Adipocyte (in vitro differentiated cells): ENCODE results near the gene TPX2.
"Not testable (repeated sequence)": the region's sequence is repeated elsewhere in the genome, so short reads cannot be mapped to it uniquely, and the experiment has no call there.

Experiments used
- DNase-seq: peaks from one replicate; pipeline ENCODE4 v3.0.0-alpha.2; 2015; ENCODE audit warnings: low read depth
- H3K27me3 ChIP-seq: replicated peaks from 2 replicates; pipeline ENCODE4 v1.7.0; 2013; ENCODE audit warnings: mild to moderate bottlenecking, low read length, moderate library complexity; ENCODE audit not compliant: control insufficient read depth, insufficient read depth
- H3K36me3 ChIP-seq: 2 replicates; pipeline ENCODE4 v1.7.0; 2013; ENCODE audit warnings: low read length, mild to moderate bottlenecking, moderate library complexity; ENCODE audit not compliant: control insufficient read depth, insufficient read depth, severe bottlenecking
- H3K4me1 ChIP-seq: 2 replicates; pipeline ENCODE4 v1.7.0; 2013; ENCODE audit warnings: mild to moderate bottlenecking, low read length, moderate library complexity; ENCODE audit not compliant: control insufficient read depth, insufficient read depth
- H3K4me3 ChIP-seq: 2 replicates; pipeline ENCODE4 v1.7.0; 2013; ENCODE audit warnings: mild to moderate bottlenecking, low read length, moderate library complexity
- H3K9ac ChIP-seq: 2 replicates; pipeline ENCODE4 v1.7.0; 2013; ENCODE audit warnings: mild to moderate bottlenecking, low read length, moderate library complexity
- H3K9me3 ChIP-seq: 2 replicates; pipeline ENCODE4 v1.7.0; 2013; ENCODE audit warnings: mild to moderate bottlenecking, low read length, moderate library complexity; ENCODE audit not compliant: control insufficient read depth

Gene TPX2

GRCh38 chr20:31822421-31823330 is 83.6 kb downstream of the TPX2 start:
- Histone ChIP-seq H3K9me3 (no peaks in the 10 kb centered on the region), H3K4me3 (no peak overlapping the region), H3K27me3 (peaks cover 60% of the 10 kb centered on the region), H3K4me1 (no peaks in the 10 kb centered on the region), H3K36me3 (no peaks in the 10 kb centered on the region), H3K9ac (no peak overlapping the region)
- DNase-seq: peak; percentile 82

- H3K4me1 ChIP-seq: no peaks in the 10 kb centered on the region
- no peaks in the 10 kb centered on the region for H3K9me3 ChIP-seq
- no peak for DNase-seq
- peaks cover 65% of the 10 kb centered on the region for H3K27me3 ChIP-seq
- no peak overlapping the region for H3K9ac ChIP-seq
- no peaks in the 10 kb centered on the region for H3K36me3 ChIP-seq
- no peak overlapping the region for H3K4me3 ChIP-seq
Measured at GRCh38 chr20:31823360-31824124, 84.5 kb downstream of the TPX2 start.

DNA sequence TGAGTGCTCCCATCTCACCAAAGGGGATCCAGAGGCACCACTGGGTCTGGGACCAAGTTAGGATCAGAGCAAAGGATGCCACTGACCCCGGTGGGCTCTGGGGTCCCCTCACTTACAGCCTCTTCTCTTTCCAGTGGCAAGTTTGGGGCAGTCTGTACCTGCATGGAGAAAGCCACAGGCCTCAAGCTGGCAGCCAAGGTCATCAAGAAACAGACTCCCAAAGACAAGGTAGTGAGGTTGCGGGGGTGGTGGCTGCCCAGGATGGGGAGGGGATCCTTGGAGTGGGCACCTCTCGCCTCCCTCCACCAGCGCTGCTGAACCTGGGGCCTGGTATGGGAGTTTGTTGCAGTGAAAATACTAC is 85.0 kb downstream of the TPX2 start:
- no peaks in the 10 kb centered on the region for H3K9me3 ChIP-seq
- H3K4me1 ChIP-seq: no peaks in the 10 kb centered on the region
- H3K9ac ChIP-seq: no peak overlapping the region
- no peak overlapping the region for H3K4me3 ChIP-seq
- peaks cover 67% of the 10 kb centered on the region for H3K27me3 ChIP-seq
- no peaks in the 10 kb centered on the region for H3K36me3 ChIP-seq
- no peak for DNase-seq

GRCh38 chr20:31824554-31825313 is 85.6 kb downstream of the TPX2 start:
- no peak overlapping the region for H3K4me3 ChIP-seq
- no peaks in the 10 kb centered on the region for H3K4me1 ChIP-seq
- H3K9ac ChIP-seq: no peak overlapping the region
- H3K9me3 ChIP-seq: no peaks in the 10 kb centered on the region
- peaks cover 71% of the 10 kb centered on the region for H3K27me3 ChIP-seq
- no peak for DNase-seq
- no peaks in the 10 kb centered on the region for H3K36me3 ChIP-seq

GRCh38 chr20:31826074-31826473 is 87.0 kb downstream of the TPX2 start:
- Histone ChIP-seq H3K36me3 (no peaks in the 10 kb centered on the region), H3K27me3 (peaks cover 72% of the 10 kb centered on the region), H3K4me3 (no peak overlapping the region), H3K9me3 (no peaks in the 10 kb centered on the region), H3K4me1 (no peaks in the 10 kb centered on the region), H3K9ac (no peak overlapping the region)
- DNase-seq: no peak

- Histone ChIP-seq H3K9ac (no peak overlapping the region), H3K4me1 (no peaks in the 10 kb centered on the region), H3K27me3 (peaks cover 79% of the 10 kb centered on the region), H3K4me3 (no peak overlapping the region), H3K36me3 (no peaks in the 10 kb centered on the region), H3K9me3 (no peaks in the 10 kb centered on the region)
- no peak for DNase-seq
Measured at GRCh38 chr20:31827059-31827458, 88.0 kb downstream of the TPX2 start.

DNA sequence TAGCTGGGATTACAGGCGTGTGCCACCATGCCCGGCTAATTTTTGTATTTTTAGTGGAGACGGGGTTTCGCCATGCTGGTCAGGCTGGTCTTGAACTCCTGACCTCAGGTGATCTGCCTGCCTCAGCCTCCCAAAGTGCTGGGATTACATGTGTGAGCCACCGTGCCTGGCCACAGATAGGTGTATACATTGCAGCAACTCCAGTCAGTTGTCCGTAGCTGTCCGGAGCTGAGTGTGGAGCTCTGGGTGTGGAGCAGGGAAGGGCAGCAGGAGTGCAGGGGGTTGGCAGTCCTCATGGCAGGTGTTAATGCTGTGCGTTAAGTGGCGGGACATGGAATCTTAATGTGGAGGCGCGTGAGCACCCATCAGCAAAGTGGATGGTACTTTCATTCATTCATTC is 88.9 kb downstream of the TPX2 start:
- not testable (repeated sequence) for H3K4me1 ChIP-seq, H3K36me3 ChIP-seq, H3K9me3 ChIP-seq, H3K4me3 ChIP-seq, H3K9ac ChIP-seq, DNase-seq
- H3K27me3 ChIP-seq: peaks cover 83% of the 10 kb centered on the region

DNA sequence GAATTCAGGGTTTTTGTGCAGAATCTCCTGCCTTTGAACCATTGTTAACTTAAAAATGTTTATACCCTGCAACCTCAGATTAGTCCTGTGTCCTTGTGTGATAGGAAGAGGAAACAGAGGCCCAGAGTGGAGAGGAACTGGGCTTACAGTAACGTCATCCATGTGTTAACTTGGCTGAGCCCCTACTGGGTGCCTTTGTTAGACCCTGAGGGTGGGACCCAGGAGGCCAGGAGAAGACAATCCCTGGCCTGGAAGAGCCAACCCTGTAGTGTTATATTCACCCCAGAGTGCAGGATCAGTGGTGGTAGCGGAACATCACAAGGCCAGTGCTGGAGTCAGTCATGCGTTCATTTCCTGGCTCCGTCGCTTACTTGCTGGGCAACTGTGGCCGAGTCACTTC is 90.6 kb downstream of the TPX2 start:
- Histone ChIP-seq H3K9ac (no peak overlapping the region), H3K27me3 (peaks cover 80% of the 10 kb centered on the region), H3K4me1 (no peaks in the 10 kb centered on the region), H3K4me3 (no peak overlapping the region), H3K9me3 (no peaks in the 10 kb centered on the region), H3K36me3 (no peaks in the 10 kb centered on the region)
- no peak for DNase-seq

DNA sequence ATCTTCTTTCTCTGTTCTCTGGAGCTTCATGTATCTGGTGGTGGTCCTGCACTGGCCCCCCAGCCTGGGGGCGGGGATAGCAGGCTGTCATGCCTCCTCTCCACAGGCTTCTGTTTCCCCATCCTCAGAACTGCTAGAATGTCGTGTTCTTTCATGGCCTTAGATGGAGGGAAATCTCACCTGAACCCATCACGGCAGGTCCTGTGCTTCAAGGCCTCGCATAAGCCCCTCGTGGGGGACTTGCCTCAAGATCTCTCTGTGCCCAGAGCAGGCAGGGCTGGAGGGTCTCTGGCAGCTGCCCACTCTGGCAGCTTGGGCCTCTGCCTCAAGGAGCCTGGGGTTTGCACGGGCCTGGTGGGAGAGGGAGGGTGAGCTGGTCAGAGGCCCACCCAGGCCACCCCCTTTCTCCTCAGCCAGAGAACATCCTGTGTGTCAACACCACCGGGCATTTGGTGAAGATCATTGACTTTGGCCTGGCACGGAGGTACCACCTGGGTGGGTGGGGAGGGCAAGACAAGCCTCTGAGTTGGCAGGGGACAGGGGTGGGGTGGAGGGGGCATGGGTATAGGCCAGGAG is 91.4 kb downstream of the TPX2 start:
- Histone ChIP-seq H3K9ac (no peak overlapping the region), H3K4me3 (no peak overlapping the region), H3K9me3 (no peaks in the 10 kb centered on the region), H3K27me3 (peaks cover 79% of the 10 kb centered on the region), H3K4me1 (no peaks in the 10 kb centered on the region), H3K36me3 (no peaks in the 10 kb centered on the region)
- no peak for DNase-seq

GRCh38 chr20:31831211-31831610 is 92.1 kb downstream of the TPX2 start:
- H3K27me3 ChIP-seq: peaks cover 76% of the 10 kb centered on the region
- H3K36me3 ChIP-seq: no peaks in the 10 kb centered on the region
- no peak overlapping the region for H3K9ac ChIP-seq
- no peak overlapping the region for H3K4me3 ChIP-seq
- H3K4me1 ChIP-seq: peaks cover 5% of the 10 kb centered on the region
- no peak for DNase-seq
- no peaks in the 10 kb centered on the region for H3K9me3 ChIP-seq
